Suppressor macrophage treated with lipopolysaccharide for 4 hours (primary cell): ENCODE measurements around the gene USP5.

Source experiments
- DNase-seq: peaks from one replicate; pipeline ENCODE4 v3.0.0-alpha.2; 2020

The USP5 gene

DNA sequence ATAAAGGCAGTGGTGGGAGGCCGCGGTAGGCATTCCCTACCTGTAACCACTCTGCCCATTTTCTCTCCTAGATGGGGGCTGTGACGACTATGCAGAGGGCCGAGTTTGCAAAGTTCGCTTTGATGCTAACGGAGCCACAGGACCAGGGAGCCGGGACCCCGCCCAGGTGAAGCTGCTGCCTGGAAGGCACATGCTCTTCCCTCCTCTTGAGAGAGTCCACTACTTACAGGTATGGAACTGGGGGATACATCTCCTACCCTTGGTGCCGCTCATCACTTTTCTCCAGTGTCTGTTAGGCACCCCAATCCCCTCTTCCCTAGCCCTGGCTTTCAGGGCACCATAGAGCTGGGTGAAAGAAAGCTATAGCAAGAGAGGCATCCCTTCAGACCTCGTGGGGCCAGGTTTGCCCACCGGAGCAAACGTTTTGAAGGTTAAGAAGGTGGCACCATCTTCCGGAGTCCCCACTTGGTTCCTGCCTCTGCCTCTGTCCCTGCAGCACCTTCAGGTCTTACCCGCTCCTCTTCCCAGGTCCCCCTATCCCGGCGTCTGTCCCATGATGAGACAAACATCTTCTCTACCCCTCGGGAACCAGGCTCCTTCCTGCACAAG lies 25.7 kb upstream of the USP5 start:
- DNase-seq, result no peak

DNA sequence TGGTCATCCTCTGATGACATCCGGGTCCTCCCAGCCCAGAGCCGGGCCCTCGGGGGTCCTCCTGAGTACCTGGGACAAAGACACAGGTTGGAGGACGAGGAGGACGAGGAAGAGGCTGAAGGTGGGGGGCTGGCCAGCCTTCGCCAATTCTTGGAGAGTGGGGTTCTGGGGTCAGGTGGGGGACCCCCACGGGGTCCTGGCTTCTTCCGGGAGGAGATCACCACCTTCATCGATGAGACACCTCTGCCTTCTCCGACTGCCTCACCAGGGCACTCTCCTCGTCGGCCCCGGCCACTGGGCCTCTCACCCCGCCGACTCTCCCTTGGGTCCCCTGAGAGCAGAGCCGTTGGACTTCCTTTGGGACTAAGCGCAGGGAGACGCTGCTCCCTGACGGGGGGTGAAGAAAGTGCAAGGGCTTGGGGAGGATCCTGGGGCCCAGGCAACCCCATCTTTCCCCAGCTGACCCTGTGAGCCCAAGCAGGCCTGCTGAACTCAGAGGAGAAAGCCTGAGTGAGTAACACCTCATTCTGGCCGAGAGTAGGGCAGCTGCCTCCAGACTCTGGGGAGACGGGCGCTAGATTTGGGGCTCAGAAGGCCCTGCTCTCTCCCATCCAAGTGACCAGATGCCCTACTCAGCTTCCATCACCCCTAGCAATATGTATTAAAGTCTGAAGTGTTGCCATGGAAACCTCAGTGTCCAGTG lies 25.1 kb upstream of the USP5 start:
- DNase-seq, result no peak

DNA sequence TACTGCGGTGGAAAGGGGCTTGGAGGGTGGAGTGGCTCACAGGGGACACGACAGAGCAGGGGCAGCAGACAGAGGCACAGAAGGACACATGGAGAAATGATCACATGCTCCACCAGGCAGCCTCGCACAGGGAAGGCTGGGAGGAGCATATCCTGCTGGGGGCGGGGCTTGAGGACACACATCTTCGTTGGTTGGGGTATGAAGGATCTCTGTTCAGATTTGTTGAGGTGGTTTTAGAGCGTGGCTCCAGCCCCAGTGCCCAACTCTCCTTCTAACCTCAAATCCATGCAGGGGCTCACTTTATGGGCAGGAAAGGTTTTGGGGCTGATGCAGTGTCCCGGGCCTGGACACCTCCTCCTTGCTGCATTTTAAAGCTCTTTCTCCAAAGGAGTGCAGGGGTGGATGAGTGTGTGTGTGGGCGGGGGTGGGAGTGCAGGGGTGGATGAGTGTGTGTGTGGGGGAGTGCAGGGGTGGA lies 24.5 kb upstream of the USP5 start:
- DNase-seq, result peak; percentile 55

DNA sequence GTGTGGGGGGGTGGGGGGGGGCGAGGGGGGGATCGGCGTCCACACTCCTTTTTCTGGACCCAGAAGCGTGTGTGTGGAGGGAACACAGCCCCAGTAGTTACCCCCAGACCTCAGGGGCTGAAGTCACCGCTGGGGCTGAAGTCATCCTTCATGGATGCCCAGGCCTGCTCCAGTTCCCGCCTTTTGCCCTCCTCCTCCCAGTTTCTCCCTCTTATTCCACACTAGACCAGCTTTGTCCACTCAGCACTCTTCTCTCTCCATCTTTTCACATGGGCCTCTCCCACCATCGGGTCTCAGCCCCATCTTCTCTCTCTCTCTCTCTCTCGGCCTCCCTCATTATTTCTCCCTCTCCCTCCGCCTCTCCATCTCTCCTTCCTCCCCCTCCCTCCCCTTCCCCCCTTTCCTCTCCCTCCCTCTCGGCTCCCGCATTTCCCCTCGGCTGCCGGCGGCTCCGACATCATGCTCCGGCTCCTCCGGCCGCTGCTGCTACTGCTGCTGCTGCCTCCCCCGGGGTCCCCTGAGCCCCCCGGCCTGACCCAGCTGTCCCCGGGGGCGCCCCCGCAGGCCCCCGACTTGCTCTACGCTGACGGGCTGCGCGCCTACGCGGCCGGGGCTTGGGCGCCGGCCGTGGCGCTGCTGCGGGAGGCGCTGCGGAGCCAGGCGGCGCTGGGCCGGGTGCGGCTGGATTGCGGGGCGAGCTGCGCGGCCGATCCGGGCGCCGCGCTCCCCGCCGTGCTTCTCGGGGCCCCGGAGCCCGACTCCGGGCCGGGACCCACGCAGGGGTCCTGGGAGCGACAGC lies 23.8 kb upstream of the USP5 start, which contains the start of gene P3H3:
TSS of gene P3H3 (plus strand) at position 426 of the 799 bp plus-strand sequence. CDS start at position 460, 34 bp downstream.
- DNase-seq, result no peak

DNA sequence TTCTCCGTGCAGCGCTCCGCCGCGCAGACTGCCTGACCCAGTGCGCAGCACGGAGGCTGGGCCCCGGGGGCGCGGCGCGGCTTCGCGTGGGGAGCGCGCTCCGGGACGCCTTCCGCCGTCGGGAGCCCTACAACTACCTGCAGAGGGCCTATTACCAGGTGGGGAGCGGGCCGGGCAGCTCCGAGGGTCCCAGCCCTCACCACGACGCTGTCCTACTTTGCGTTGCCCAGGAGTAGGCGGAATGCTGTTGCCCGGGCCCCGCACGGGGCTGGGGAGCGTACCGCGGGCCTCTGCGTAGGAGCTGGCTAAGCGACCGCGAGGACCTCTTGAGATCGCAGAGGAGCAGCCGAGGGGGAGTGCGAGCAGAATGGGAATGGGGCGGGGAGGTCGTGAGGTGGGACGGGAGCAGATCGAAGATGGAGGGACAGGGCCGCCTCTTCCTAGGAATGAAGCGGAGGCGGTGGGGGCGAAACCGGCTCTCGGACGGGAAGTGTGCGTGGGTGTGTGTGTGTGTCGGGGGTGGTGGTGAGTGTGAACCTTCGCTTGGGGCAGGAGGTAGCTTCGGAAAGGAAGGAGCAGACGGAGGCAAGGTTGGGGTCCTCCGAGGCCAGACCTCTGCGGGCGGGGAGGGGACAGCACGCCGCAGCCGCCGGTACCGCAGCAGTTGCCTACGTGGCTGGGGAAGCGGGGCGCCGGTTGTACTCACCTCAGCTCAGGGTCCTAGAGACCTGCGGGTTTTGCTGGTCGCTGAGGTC lies 23.0 kb upstream of the USP5 start:
- DNase-seq, result peak; percentile 18

DNA sequence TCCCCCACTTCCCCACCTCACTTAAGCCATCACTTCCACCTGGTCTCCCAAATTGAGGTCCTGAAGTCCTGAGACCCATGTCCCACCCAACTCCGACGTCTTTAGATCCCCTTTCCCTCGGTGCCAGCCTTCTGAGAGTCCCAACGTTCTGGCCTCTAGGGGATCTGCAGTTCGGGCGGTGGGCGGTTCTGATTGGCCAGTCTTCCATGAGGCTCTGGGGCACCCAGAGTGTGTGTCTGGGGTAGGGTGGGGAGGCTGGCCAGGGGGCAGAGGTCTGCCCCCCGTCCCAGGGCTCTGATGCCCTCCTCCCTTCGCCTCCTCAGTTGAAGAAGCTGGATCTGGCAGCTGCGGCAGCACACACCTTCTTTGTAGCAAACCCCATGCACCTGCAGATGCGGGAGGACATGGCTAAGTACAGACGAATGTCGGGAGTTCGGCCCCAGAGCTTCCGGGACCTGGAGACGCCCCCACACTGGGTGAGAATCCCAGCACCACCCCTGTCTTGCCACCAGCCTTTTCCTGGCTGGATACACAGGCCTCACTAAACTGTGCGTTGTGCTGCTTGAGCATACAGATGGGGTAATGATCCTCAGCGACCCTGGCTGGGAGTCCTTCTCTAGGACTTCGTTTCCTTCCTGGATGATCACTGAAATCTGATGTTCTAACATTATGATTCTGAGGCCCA lies 22.3 kb upstream of the USP5 start:
- no peak for DNase-seq

DNA sequence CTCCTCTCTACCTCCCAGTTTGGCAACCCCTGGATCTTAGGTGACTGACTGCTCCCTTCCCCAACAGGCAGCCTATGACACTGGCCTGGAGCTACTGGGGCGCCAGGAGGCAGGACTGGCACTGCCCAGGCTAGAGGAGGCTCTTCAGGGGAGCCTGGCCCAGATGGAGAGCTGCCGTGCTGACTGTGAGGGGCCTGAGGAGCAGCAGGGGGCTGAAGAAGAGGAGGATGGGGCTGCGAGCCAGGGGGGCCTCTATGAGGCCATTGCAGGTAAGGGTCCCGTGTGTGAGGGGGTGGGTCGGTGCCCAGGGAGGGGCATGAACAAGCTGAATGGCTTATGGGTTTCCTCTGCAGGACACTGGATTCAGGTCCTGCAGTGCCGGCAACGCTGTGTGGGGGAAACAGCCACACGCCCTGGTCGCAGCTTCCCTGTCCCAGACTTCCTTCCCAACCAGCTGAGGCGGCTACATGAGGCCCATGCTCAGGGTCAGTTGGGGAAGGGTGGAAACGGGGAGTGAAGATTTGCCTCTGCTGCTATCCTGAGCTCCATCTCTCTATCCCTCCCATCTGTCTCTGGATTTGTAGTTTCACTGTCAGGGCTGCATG lies 21.6 kb upstream of the USP5 start:
- DNase-seq, result no peak

DNA sequence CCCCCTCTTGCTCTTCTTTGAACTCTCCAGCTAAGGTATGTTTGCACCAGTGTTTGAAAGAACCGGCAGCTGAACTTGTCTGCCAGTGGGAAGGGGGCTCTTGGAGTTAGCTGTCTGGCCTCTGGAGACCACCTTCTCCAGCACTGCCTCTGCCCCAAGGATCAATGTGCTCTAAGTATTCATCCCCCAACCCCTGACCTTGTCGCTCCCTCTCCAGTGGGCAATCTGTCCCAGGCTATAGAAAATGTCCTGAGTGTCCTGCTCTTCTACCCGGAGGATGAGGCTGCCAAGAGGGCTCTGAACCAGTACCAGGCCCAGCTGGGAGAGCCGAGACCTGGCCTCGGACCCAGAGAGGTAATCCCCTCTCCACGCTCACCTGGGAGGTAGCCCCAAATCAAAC lies 21.0 kb upstream of the USP5 start:
- DNase-seq, result no peak

DNA sequence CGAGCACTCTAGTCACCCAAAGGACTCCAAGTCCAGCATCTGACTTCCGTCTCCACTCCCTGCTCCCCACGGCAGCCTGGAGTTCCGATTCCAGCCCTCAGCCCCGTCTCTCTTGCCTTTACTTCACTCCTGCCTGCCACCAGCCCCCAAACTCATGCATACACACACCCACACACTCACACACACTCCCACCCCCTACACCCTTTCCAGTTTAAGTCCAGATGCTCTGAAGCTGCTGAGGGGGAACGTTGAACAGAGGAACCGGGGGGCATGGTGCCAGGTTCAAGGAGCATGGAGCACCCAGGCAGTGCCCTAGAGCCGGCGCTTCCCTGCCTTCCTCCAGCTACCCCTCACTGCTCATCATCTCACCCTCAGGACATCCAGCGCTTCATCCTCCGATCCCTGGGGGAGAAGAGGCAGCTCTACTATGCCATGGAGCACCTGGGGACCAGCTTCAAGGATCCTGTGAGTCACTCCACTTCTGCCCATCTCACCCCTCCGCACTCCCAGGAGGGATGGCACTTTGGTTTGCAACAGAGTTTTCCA lies 20.4 kb upstream of the USP5 start:
- no peak for DNase-seq

DNA sequence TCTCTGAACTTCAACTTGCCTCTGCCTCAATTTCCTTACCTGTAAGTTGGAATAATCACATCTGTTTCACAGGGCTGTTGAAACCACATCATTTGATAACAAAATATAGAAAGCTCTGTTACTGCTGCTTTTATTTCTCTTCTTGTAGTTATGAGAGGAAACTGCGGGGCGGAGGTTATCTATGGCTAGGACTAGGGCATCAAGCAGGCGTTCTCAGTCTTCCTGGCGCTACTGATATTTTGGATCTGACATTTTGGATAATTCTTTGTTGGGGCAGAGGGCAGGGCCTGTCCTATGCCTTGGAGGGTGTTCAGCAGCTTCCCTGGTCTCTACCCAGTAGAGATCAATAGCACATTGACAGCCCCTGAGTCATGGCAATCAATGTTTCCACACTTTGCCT lies 19.8 kb upstream of the USP5 start:
- no peak for DNase-seq

DNA sequence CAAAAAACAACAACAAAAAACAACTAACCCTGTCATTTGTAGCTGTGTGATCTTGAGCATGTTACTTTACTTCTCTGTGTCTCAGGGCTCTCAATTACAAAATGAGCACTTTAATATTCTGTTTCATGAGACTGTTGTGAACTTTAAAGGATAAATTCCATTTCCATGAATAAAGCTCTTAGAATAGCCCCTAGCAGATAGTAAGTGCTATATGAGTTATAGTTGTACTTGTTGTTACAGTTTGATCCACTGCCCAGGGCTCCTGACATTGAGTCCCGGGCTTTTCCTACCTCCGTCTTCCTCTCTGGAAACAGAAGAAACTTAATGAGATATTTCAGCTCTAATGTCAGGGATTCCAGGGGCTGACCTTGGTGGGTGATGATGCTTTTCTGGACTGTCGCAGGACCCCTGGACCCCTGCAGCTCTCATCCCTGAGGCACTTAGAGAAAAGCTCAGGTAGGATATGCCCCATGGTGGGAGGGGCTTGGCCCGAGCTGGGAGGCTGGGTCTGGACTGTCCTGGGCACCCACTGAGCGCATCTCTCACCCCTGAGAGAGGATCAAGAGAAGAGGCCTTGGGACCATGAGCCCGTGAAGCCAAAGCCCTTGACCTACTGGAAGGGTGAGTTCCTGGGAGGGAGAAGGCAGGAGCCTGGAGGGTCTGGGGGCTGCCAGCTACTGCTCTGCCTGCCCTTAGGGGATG lies 18.6 kb upstream of the USP5 start:
- no peak for DNase-seq

DNA sequence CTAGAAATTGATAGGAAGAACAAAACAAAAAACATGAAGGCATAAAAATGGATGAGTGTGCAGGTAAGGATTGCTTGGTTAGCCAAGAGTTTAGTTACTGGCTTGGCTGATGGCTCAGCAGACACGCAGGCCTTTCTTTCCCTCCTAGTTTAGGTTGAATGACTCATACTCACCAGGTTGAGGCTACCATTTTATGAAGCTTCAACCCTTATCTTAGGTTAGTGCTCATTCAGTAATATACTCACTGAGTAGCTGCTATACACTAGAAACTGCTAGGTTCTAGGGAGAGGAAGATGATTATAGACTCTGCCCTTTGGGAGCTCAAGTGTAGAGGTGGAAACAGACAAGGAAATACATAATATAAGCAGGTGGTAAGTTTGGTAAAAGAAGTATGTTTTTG lies 17.7 kb upstream of the USP5 start:
- DNase-seq, result no peak

DNA sequence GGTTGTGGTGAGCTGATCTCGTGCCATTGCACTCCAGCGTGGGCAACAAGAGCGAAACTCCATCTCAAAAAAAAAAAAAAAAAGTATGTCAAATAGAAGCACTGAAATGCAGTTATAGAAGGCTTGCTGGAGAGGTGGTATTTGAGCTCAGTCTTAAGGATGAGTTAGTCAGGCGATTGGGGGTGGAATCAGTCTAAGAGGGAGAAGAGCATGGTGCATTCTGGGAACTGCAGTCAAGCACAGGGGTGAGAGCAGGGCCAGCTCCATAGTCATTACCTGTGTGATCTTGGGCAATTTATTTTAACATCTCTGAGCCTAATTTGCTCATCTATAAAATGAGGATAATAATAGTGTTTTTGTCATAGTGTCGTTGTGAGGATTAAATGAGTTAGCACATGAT lies 17.1 kb upstream of the USP5 start:
- DNase-seq, result no peak

DNA sequence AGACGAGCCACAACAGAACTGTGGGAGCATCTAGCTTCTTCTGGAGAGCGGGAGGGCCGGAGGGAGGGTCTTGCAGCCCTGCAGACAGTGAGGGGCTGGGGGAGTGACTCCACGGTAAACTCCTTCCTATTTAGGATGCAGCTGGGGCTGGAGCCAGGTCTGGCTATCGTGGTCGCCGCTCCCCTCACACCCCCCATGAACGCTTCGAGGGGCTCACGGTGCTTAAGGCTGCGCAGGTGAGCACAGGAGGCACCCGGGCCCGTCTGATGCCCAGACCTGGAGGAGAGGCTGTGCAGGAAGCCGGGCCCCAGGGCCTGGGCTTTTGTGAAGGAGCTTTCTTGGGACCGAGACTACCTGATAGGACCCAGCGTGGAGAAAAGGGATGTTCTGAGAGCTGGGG lies 15.1 kb upstream of the USP5 start:
- no peak for DNase-seq

DNA sequence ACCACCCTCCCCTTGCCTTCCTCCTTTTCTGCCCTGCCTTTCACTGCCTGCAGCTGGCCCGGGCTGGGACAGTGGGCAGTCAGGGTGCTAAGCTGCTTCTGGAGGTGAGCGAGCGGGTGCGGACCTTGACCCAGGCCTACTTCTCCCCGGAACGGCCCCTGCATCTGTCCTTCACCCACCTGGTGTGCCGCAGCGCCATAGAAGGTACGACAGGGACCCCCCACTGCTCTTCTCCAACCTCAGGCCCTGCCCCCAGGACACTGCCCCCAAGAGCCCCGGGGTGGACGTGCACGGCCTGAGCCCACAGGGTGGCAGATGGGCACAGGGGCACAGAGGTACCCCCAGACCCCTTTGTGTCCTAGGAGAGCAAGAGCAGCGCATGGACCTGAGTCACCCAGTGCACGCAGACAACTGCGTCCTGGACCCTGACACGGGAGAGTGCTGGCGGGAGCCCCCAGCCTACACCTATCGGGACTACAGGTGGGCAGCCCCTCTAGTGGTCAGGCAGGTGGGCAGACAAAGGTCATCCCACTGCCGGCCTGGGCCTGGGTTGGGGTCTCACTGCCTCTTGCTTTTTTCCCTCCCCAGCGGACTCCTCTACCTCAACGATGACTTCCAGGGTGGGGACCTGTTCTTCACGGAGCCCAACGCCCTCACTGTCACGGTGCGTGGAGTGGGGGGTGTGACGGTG lies 14.4 kb upstream of the USP5 start:
- DNase-seq, result no peak

DNA sequence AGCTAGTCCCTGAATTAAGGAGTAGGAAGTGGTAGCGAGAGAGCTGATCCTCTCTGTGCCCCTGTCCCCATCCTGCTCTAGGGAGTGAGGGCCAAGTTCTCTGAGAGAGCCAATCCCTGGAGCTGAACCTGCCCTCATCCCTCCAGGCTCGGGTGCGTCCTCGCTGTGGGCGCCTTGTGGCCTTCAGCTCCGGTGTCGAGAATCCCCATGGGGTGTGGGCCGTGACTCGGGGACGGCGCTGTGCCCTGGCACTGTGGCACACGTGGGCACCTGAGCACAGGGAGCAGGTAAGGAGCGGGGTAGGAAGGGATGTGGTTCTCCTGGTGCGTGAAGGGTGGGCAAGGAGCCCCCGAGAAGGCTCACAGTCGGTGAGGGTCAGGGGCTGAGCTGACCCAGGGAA lies 13.1 kb upstream of the USP5 start:
- no peak for DNase-seq

DNA sequence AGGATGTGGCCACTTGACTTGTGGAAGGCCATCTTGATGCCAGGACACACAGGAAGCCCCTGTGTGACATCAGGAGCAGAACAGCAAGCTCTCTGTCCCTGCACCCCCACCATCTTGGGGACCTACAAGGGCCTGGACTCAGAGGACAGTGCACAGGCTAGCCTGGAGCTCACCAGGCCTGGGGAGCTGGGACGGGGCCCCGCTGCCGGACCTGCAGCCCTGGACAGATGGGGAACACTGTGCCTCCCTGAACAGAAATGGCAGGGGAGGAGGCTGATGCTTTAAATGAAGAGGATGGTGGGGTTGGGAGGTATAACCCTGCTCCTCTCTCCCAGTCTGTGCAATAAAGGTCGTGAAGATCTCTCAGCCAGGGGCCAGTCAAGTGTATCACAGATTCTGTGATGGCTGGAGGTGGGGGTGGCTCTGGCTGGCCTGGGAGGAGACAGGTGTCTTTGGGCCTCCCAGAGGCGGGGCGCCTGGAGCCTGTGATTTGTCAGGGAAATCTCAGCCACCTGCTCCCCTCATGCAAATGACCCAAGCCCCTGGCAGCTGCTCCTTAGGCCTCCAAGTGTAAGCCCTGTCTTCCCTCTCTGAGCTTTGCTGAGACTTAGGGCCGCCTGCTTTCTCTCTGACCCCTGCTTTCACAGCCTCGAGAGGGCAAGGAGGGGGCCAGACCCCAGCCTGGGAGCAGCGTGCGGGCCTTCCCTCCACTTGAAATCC lies 12.3 kb upstream of the USP5 start:
- DNase-seq, result no peak

DNA sequence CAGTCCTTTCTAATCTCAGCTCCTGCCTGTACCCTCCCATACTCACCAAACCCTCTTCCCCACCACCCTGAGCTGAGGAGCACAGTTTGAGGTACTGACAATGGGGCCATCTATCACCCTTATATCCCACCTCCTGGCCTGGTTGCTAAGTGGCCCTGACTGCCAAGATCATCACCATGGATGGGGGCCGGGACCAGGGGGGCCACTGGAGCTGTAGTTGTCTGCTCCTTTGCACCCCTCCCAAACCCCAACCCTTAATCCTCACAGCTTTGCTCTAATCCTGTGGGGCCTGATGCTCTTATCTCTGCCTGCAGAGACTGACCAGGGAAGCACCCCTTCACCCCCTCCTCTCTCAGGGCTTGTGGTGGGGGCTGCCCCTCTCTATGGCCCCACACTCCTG lies 11.6 kb upstream of the USP5 start:
- no peak for DNase-seq

DNA sequence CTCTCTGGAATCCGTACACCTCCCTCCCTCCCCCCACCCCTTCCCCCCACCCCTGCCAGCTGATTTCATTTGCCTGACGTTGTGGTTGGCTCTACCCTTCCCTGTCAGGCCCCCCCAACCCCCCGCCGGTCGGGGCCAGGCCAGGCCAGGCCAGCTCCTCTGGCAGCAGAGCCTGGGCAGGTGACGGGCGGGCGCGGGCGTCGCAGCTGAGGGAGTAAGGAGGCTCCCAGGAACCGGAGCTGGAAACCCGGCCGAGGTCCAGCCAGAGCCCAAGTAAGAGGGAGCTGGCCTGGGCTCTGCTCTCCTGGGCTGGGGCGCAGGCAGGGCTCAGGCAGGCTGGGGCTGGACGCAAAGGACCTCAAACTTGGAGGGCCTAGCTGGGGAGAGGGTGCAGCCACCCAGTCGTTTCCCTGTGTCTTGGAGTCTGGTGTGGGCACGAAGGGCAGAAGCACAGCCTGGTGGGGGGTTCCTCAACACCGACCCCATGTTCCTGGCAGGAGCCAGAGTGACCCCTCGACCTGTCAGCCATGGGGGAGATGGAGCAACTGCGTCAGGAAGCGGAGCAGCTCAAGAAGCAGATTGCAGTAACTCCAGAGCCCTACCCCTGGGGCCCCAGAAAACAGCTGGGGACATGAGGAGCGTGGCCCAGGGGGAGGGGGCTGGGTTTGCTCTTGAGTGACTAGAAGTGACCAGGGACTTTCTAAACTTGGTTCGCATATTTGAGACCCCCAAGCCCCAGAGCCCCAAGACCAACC lies 11.0 kb upstream of the USP5 start, which contains the start of gene GNB3:
TSS of gene GNB3 (plus strand) at position 165 of the 755 bp plus-strand sequence. CDS start at position 528, 363 bp downstream.
- DNase-seq, result no peak
